ENCODE results near the gene ZRANB3.

DNA sequence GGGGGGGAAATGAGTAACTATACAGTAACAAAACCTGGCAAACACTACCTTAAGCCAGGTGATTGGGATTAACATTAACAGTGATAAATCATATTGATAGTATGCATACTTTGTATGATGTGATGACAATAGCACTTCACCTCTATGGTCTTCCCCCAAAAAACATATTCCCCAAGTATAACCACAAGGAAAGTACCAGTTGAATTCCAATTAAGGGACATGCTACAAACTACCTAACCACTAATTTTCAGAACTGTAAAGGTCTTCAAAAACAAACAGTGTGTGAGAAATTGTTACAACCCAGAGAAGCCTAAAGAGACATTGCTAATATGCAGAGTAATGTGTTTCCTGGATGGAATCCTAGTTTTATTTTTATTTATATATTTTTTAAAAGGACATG, 152.4 kb downstream of the ZRANB3 start:
- TF ChIP-seq EZH2 (IDR thresholded peaks at IDR 0.05; ENCODE audit: insufficient read depth, poor library complexity, severe bottlenecking) = no peak
- no peak for TF ChIP-seq EZH2phosphoT487 (IDR thresholded peaks at IDR 0.05; ENCODE audit: insufficient read depth, low read depth)

Data from GM23248 (cell line).